Activated T-cell treated with anti-CD3 and anti-CD28 coated beads for 48 hours (primary cell): ENCODE results near the gene CHIA.

ENCODE experiments used
- DNase-seq: peaks from one replicate; pipeline ENCODE4 v3.0.0-alpha.2; 2020; ENCODE audit warnings: low read depth

The CHIA gene

DNA sequence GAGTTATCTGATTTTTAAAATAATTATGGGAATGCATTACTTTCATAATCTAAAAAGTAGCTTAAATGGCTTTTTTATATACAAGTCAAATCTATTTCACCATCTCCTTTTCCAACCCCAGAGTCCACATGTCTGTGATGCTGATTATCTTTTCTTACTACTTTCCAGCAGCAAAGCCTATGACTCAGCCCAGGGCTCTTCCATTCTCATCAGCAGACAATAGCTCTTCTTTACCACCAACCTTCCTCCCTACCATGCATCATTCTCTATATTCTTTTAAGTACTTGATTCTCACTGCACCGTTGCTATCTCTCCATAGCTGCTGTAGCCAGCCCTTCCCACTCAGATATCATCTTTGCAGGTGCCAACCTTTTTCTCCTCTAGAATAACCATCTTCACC, 75.6 kb downstream of the CHIA start:
- no peak for DNase-seq

DNA sequence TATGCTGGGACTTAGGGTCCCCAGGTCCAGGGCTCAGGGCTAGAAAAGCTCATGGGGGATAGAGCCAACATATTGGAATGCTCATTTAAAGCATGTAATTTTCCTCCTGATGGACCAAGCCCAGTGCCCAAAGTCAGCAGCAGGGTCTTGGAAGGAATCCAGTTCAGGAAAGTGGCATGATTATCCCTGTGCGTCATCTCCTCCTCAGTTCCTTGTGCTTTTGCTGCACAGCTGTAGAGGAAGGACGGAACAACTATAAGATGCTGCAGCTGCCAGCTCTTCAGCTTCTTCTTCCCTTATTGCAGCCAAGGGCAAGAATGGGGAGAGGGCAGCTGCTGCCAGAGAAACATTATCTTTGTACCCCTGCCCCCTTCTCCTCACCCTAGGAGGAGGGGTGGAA, 78.5 kb downstream of the CHIA start:
- DNase-seq = no peak

- no peak for DNase-seq
Measured at GRCh38 chr1:111369645-111370044, 79.0 kb downstream of the CHIA start.
